Measurements from ENCODE around the gene CA10. TPM values are rescaled to one million over a fixed set of nuclear protein-coding genes. Genes with fewer than 3 reads are reported as not detected.

Gene CA10
- total and polyA plus RNA-seq, 7 donors: 0.28 to 2.9 (median 0.49) TPM; not detected in 2

DNA sequence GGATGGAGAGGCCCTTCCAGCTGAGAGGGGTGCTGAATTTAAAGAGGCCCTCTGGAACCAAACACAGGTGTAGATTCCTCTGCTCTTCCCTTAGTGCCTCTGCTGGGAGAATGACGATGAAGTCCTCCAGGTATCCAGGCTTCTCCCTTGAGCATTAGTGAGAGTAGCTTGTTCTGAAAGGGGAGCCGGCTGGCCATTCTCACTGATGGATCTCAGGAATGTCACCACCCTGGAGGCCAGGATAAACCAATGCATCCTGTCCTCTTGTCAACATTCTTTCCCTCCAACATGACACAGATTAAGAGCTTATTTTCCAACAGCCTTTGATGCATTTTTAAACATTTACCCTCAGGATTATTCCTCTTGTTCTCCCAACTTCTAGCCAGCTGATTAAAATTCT lies 325.5 kb downstream of the CA10 start:
- 78 to 85% methylated on average over 2 of the region's 2 CpGs for WGBS, 2 donors
- TF ChIP-seq POLR2A (IDR thresholded peaks at IDR 0.05): no peak
- no peak for TF ChIP-seq EP300 (IDR thresholded peaks at IDR 0.05)
- no peak for DNase-seq
- Histone ChIP-seq H3K27ac (no peak overlapping the region), H3K4me1 (no peaks in the 10 kb centered on the region), H3K27me3 (no peaks in the 10 kb centered on the region), H3K9me3 (no peaks in the 10 kb centered on the region), H3K4me3 (no peak overlapping the region), H3K36me3 (no peaks in the 10 kb centered on the region)
- intact Hi-C loops (cut with DNase I): no loop called here

DNA sequence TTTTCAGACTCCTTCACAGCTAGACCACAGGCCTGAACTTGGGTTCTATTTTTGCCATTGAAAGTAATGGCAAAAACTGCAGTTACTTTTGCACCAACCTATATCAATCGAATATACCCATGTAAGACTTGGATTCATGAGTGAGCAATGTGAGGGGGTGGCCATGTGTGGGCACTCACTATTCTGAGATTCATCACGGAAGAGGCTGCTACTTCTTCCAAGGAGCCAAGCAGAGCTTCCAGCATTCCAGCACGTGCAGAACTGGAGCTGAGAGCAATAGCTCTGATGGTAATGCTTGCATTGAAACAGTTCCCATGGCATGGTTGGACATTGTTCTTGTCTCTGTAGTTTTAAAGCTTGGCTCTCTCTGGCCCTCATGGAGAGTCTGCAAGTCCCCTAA lies 327.6 kb downstream of the CA10 start:
- no peak for DNase-seq
- no peak for TF ChIP-seq POLR2AphosphoS5 (IDR thresholded peaks at IDR 0.05)
- no peak for TF ChIP-seq EP300 (IDR thresholded peaks at IDR 0.05)
- TF ChIP-seq, protein P1, sequence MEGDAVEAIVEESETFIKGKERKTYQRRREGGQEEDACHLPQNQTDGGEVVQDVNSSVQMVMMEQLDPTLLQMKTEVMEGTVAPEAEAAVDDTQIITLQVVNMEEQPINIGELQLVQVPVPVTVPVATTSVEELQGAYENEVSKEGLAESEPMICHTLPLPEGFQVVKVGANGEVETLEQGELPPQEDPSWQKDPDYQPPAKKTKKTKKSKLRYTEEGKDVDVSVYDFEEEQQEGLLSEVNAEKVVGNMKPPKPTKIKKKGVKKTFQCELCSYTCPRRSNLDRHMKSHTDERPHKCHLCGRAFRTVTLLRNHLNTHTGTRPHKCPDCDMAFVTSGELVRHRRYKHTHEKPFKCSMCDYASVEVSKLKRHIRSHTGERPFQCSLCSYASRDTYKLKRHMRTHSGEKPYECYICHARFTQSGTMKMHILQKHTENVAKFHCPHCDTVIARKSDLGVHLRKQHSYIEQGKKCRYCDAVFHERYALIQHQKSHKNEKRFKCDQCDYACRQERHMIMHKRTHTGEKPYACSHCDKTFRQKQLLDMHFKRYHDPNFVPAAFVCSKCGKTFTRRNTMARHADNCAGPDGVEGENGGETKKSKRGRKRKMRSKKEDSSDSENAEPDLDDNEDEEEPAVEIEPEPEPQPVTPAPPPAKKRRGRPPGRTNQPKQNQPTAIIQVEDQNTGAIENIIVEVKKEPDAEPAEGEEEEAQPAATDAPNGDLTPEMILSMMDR (IDR thresholded peaks at IDR 0.05): no peak
- no peak for TF ChIP-seq POLR2A (IDR thresholded peaks at IDR 0.05)
- Histone ChIP-seq H3K36me3 (no peaks in the 10 kb centered on the region), H3K4me3 (no peak overlapping the region), H3K4me1 (no peaks in the 10 kb centered on the region), H3K9me3 (no peaks in the 10 kb centered on the region), H3K27me3 (no peaks in the 10 kb centered on the region), H3K27ac (no peak overlapping the region)
- intact Hi-C loops (cut with DNase I): no loop called here
- 77 to 91% methylated on average over 3 of the region's 3 CpGs for WGBS, 2 donors

DNA sequence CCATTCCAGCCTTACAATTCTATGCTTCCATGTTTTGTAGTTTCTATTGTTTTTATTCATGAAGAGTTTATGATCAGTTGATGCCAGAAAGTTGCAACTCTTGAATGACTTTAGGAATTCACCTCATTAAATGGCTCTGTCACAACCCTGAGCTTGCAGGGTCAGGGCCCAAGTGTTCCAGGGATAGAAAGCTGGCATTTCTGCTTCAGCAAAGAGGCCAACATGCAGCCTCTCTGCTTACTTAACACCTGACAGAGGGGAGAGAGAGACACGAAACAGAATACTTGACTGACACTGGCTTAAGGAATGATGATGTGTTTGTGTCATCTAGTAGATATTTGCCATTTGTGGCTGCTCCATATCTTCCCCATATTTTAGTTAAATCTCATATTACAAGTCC lies 328.1 kb downstream of the CA10 start:
- Histone ChIP-seq H3K9me3 (no peaks in the 10 kb centered on the region), H3K36me3 (no peaks in the 10 kb centered on the region), H3K4me3 (no peak overlapping the region), H3K4me1 (no peaks in the 10 kb centered on the region), H3K27me3 (no peaks in the 10 kb centered on the region), H3K27ac (no peak overlapping the region)
- no peak for DNase-seq
- WGBS, 2 donors: 63 to 87% methylated on average over 1 of the region's 1 CpG
- TF ChIP-seq EP300 (IDR thresholded peaks at IDR 0.05) (no peak), POLR2A (IDR thresholded peaks at IDR 0.05) (no peak), POLR2AphosphoS5 (IDR thresholded peaks at IDR 0.05) (no peak)
- TF ChIP-seq, protein P1 (IDR thresholded peaks at IDR 0.05): no peak
- intact Hi-C loops (cut with DNase I): no loop called here

DNA sequence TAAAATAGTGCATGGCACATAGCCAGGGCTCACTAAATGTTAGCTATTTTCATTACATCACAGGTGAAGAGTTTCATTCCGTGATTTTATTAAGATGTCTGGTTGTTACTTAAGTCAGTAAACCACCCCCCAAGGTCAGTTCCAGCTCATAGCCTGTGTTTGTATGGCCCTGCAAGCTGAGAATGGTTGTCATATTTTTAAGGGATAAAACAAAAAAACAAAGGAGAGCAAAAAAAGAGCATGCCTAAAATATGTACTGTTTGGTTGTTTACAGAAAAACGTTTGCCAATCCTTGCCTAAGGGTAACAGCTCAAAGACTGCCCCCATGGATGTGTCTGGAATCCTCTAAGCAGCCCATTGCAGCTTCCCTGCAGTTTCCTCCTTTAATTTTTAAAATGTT lies 329.6 kb downstream of the CA10 start:
- H3K4me1 ChIP-seq: no peaks in the 10 kb centered on the region
- H3K9me3 ChIP-seq: no peaks in the 10 kb centered on the region
- H3K36me3 ChIP-seq: no peaks in the 10 kb centered on the region
- no peak for DNase-seq
- H3K27me3 ChIP-seq: no peaks in the 10 kb centered on the region
- 51 to 54% methylated on average over 2 of the region's 2 CpGs for WGBS, 2 donors
- TF ChIP-seq POLR2A (IDR thresholded peaks at IDR 0.05) (no peak), EP300 (IDR thresholded peaks at IDR 0.05) (no peak), POLR2AphosphoS5 (IDR thresholded peaks at IDR 0.05) (no peak)
- TF ChIP-seq, protein P1 (IDR thresholded peaks at IDR 0.05): no peak
- intact Hi-C loops (cut with DNase I): no loop called here
- H3K4me3 ChIP-seq: no peak overlapping the region
- no peak overlapping the region for H3K27ac ChIP-seq

DNA sequence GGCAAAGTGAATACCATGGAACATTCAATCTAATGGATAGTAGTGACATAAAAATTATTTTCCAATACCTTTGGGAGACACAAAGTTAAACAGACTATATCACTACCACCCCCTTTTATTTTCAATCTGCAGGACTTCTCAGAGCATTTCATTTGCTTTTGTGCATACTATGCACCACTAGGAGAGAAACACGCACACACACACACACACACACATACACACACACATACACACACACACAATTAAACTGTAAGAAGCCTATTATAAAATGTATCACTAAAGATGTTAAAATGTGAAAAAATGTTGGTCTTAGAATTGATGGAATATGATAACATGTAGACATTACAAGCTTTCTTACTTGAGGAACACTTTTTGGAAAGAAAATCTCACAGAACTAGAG lies 331.4 kb downstream of the CA10 start:
- Histone ChIP-seq H3K4me1 (no peaks in the 10 kb centered on the region), H3K36me3 (no peaks in the 10 kb centered on the region), H3K9me3 (no peaks in the 10 kb centered on the region), H3K27ac (no peak overlapping the region), H3K27me3 (no peaks in the 10 kb centered on the region), H3K4me3 (no peak overlapping the region)
- 90 to 92% methylated on average over 1 of the region's 1 CpG for WGBS, 2 donors
- TF ChIP-seq EP300 (IDR thresholded peaks at IDR 0.05) (no peak), POLR2AphosphoS5 (IDR thresholded peaks at IDR 0.05) (no peak), POLR2A (IDR thresholded peaks at IDR 0.05) (no peak)
- TF ChIP-seq, protein P1 (IDR thresholded peaks at IDR 0.05): no peak
- DNase-seq: no peak
- intact Hi-C loops (cut with DNase I): no loop called here

Measured in sigmoid colon (tissue), 7 donors.